Adrenal gland (tissue), 12 donors: Measurements from ENCODE around the gene ANGPT4. TPM values are rescaled to one million over a fixed set of nuclear protein-coding genes. Genes with fewer than 3 reads are reported as not detected.
A peak's percentile ranks its signal among the peaks of the same experiment; 100 is the strongest.
"Not testable (repeated sequence)": the region's sequence is repeated elsewhere in the genome, so short reads cannot be mapped to it uniquely, and the experiment has no call there.

Experiments used
- DNase-seq, 7 donors: peaks; one replicate each; pipeline ENCODE4 v3.0.0-alpha.2; 2019 to 2020
- H3K27ac ChIP-seq, 5 donors: fragments of 200-600 bp; sonication (generic) in 4 of 5; 1 replicate in 3 of 5; 2 replicates in 2 of 5; pipeline versions ENCODE4 v1.5.1 to v1.8.0; 2016 to 2020; ENCODE audit warnings: mild to moderate bottlenecking in 1 of 5
- H3K27me3 ChIP-seq: fragments of 200-600 bp; 2 replicates; pipeline ENCODE4 v1.8.0; 2021
- H3K36me3 ChIP-seq, 2 donors: fragments of 200-600 bp; replicated peaks in 1 of 2; 1 replicate in 1 of 2; 2 replicates in 1 of 2; pipeline versions ENCODE4 v1.5.1 to v1.8.0; 2018 to 2022
- H3K4me1 ChIP-seq, 2 donors: fragments of 200-600 bp; replicated peaks in 1 of 2; 1 replicate in 1 of 2; 2 replicates in 1 of 2; pipeline versions ENCODE4 v1.5.1 to v1.8.0; 2018 to 2021
- H3K4me3 ChIP-seq, 4 donors: fragments of 200-600 bp; sonication (generic) in 3 of 4; one replicate each; pipeline ENCODE4 v1.5.1; 2016 to 2018
- H3K9me3 ChIP-seq, 3 donors: fragments of 200-600 bp; sonication (generic) in 1 of 3; replicated peaks in 1 of 3; 1 replicate in 2 of 3; 2 replicates in 1 of 3; pipeline versions ENCODE4 v1.5.1 to v1.8.0; 2016 to 2021
- POLR2A ChIP-seq, 2 donors: fragments of 450-650 bp; IDR thresholded peaks; one replicate each; pipeline ENCODE4 v1.6.1; 2017; ENCODE audit warnings: antibody characterized with exemption in 2 of 2, mild to moderate bottlenecking in 2 of 2, moderate library complexity in 1 of 2
- WGBS, 4 donors: extraction: QIAGEN DNeasy Blood & Tissue Kit in 2 of 4; methylation state at CpG; one replicate each; pipeline versions ENCODE4 v1.1.5 to v1.1.7; 2013 to 2017; 5-methylcytosine and 5-hydroxymethylcytosine counted together
- intact Hi-C, 2 donors: fragments of 100-400 bp; cut with DNase I; formaldehyde crosslinking; loops; one replicate each; pipeline versions ENCODE4 v1.14.1 to v1.15.0; 2022 to 2023
- polyA plus RNA-seq, 3 donors: library from polyadenylated mRNA; stranded (reverse); fragments of 200-250 nt in 2 of 3; fragments of 350-450 nt in 1 of 3; fragmentation: Illumina TruSeq in 1 of 3; extraction: RNeasy Lipid Tissue Mini Kit (QIAGEN cat#74804) in 1 of 3; gene quantifications; one replicate each; pipeline ENCODE4 v1.2.3, GENCODE V29; 2013 to 2014
- total RNA-seq, 9 donors: library from RNA; depleted of rRNA in 4 of 9; stranded (reverse); fragments of >200 nt in 4 of 9; fragments of 120-200 nt in 1 of 9; fragmentation: NEBNext Ultra II Directional in 1 of 9; extraction: Animal tissue kit (Norgen Biotek cat#: 25700) in 1 of 9; gene quantifications; one replicate each; pipeline versions ENCODE4 v1.1.0 to v1.2.4, GENCODE V29; 2013 to 2023
- TF ChIP-seq, protein P1 (sequence below), 6 experiments: fragments of 450-650 bp in 4 of 6; fragments of 200-600 bp in 2 of 6; sonication (generic) in 1 of 6; IDR thresholded peaks; 1 replicate in 5 of 6; 2 replicates in 1 of 6; pipeline versions ENCODE4 v1.5.1 to v1.8.0; 2016 to 2021; ENCODE audit warnings: antibody characterized with exemption in 6 of 6, mild to moderate bottlenecking in 2 of 6, moderate library complexity in 1 of 6
- donor health status: healthy with polysubstance abuse.
- donor health status: Bipolar disorder and iron deficiency.
- donor health status: DM: yes; HTN: yes; CAD: no.
- donor health status: DM: no; HTN: no; CAD: no.
- donor health status: DM: no; HTN: no; CAD: no.
- donor health status: DM: yes; HTN: yes; CAD: no.

Gene ANGPT4
- total and polyA plus RNA-seq, 12 donors, result 0.06 to 1.0 (median 0.27) TPM; not detected in 1

DNA sequence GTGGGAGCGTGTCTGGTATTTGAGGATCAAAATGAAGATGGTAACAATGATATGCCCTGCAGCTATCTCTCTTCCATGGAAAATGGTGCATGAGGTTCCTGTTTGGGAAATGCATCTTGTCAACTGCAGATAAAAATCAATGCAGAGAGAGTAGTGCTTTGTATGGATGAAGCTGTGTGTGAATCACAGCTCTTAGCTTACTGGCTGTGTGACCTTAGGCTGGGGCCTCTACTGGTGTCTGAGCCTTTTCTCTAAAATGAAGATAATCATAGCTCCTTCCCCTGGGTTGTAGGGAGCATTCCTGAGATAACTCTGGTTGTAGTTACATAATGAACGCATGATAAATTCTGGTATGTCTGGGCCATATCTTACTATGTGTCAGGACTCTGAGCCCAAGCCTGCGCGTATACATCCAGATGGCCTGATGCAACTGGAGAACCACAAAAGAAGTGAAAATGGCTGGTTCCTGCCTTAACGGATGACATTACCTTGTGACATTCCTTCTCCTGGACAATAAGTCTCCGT is 19.6 kb downstream of the ANGPT4 start:
- Histone ChIP-seq H3K27ac (no peak overlapping the region), H3K36me3 (no peaks in the 10 kb centered on the region), H3K27me3 (no peaks in the 10 kb centered on the region), H3K9me3 (no peaks in the 10 kb centered on the region), H3K4me1 (peaks cover 0 to 2% of the 10 kb centered on the region in 2 donors), H3K4me3 (no peak overlapping the region)
- no peak for TF ChIP-seq POLR2A (IDR thresholded peaks at IDR 0.05)
- TF ChIP-seq, protein P1, sequence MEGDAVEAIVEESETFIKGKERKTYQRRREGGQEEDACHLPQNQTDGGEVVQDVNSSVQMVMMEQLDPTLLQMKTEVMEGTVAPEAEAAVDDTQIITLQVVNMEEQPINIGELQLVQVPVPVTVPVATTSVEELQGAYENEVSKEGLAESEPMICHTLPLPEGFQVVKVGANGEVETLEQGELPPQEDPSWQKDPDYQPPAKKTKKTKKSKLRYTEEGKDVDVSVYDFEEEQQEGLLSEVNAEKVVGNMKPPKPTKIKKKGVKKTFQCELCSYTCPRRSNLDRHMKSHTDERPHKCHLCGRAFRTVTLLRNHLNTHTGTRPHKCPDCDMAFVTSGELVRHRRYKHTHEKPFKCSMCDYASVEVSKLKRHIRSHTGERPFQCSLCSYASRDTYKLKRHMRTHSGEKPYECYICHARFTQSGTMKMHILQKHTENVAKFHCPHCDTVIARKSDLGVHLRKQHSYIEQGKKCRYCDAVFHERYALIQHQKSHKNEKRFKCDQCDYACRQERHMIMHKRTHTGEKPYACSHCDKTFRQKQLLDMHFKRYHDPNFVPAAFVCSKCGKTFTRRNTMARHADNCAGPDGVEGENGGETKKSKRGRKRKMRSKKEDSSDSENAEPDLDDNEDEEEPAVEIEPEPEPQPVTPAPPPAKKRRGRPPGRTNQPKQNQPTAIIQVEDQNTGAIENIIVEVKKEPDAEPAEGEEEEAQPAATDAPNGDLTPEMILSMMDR (IDR thresholded peaks at IDR 0.05), result no peak
- intact Hi-C loops, result no loop called here
- no peak for DNase-seq
- WGBS, 4 donors, result 84 to 93% (median 89%) methylated on average over 6 of the region's 6 CpGs

DNA sequence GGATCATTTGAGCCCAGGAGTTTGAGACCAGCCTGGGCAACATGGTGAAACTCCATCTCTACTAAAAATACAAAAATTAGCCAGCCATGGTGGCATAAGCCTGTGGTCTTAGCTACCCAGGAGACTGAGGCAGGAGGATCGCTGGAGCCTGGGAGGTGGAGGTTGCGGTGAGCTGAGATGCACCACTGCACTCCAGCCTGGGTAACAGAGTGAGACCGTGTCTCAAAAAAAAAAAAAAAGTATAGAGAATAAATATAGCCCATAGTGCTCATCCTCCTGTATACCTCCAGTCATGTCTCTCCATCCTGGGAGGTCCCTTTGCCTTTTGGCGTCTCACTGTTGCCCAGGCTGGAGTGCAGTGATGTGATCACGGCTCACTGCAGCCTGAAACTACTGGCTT is 23.8 kb downstream of the ANGPT4 start:
- H3K27me3 ChIP-seq, DNase-seq, H3K36me3 ChIP-seq, H3K4me3 ChIP-seq, intact Hi-C loops, H3K27ac ChIP-seq, H3K9me3 ChIP-seq: not testable (repeated sequence)
- H3K4me1 ChIP-seq, result peaks cover 0 to 14% of the 10 kb centered on the region in 2 donors
- WGBS, 4 donors, result 63 to 77% (median 70%) methylated on average over 5 of the region's 5 CpGs

DNA sequence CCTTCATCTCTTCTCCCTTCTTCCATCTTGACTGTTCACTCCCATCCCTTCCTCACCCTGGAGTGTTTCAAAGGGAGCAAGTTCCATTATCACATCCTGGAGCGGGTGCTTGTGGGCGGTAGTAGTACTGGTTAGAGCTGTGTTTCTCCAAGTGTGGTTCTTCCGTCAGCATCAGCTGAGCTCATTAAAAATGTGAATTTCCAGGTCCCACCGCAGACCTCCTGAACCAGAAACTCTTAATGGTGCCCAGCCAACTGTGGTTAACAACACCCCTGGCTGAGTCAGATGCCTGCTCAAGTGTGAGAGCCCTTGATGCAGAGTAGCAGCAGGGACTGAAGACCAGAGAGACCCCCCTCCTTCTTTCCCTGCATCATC is 24.4 kb downstream of the ANGPT4 start:
- intact Hi-C loops, result no loop called here
- no peak for DNase-seq
- no peaks in the 10 kb centered on the region for H3K27me3 ChIP-seq
- H3K9me3 ChIP-seq, result no peaks in the 10 kb centered on the region
- WGBS, 4 donors, result 73 to 84% (median 78%) methylated on average over 3 to 4 of the region's 4 CpGs
- TF ChIP-seq POLR2A (IDR thresholded peaks at IDR 0.05), result no peak
- TF ChIP-seq, protein P1 (IDR thresholded peaks at IDR 0.05), result no peak
- no peak overlapping the region for H3K27ac ChIP-seq
- H3K4me3 ChIP-seq, result no peak overlapping the region
- H3K36me3 ChIP-seq, result no peaks in the 10 kb centered on the region
- peaks cover 0 to 14% of the 10 kb centered on the region in 2 donors for H3K4me1 ChIP-seq

DNA sequence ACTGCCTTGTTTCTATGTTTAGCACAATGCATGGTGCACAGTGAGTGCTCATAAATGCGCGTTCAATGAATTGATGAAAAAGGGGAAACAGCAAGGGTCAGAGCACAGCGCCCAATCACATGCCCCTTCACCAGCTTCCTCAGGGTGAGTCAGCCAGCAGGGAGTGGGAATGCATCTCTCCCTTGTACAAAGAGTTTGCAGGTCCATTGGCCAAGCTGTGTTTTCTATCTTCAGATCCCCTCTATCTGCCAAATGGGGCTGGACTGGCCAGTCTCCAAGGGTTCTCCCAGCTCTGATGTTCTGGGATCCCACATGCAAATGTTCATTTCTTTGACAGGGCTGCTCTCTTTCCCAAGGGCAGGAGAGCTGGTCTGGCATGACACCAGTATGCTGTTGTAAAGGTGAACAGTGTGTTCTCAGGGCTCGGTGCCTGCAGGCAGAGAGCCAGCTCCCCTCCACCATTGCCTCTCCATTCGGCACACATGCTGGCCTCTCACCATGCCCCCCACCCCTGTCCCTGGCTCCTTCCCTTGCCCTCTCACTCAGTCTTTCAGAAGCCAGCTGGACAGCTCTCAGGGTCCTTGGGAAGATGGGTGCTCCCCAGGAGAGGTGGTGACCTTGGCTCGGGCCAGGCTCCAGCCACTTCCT is 25.0 kb downstream of the ANGPT4 start:
- H3K9me3 ChIP-seq, result no peaks in the 10 kb centered on the region
- no peaks in the 10 kb centered on the region for H3K27me3 ChIP-seq
- peaks cover 0 to 14% of the 10 kb centered on the region in 2 donors for H3K4me1 ChIP-seq
- intact Hi-C loops, result no loop called here
- no peak overlapping the region for H3K27ac ChIP-seq
- 34 to 57% (median 46%) methylated on average over 5 to 6 of the region's 6 CpGs for WGBS, 4 donors
- TF ChIP-seq POLR2A (IDR thresholded peaks at IDR 0.05), result no peak
- TF ChIP-seq, protein P1 (IDR thresholded peaks at IDR 0.05), result no peak
- DNase-seq, result peak in 5 of 7 donors; percentile 33 to 66 (median 42)
- no peak overlapping the region for H3K4me3 ChIP-seq
- no peaks in the 10 kb centered on the region for H3K36me3 ChIP-seq

DNA sequence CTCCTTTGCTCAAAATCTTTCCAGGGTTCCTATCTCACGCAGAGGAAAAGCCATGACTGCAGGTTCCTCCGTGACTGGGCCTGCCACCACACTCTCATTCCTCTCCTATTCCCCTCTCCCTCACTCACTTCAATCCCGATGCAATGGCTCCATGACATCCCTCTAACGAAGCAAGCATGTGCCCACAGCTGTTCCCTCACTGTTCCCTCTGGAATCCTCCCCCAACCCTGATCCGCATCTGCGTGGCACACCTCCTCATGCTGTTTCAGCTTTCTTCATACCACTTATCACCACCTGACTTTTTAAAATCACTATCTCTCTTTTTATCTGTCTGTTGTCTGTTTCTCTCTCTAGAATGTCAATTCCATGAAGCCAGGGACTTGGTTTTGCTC is 25.5 kb downstream of the ANGPT4 start:
- intact Hi-C loops, result no loop called here
- Histone ChIP-seq H3K27me3 (no peaks in the 10 kb centered on the region), H3K4me1 (peaks cover 0 to 14% of the 10 kb centered on the region in 2 donors), H3K36me3 (no peaks in the 10 kb centered on the region), H3K4me3 (no peak overlapping the region), H3K9me3 (no peaks in the 10 kb centered on the region), H3K27ac (no peak overlapping the region)
- DNase-seq, result no peak
- TF ChIP-seq POLR2A (IDR thresholded peaks at IDR 0.05), result no peak
- TF ChIP-seq, protein P1 (IDR thresholded peaks at IDR 0.05), result no peak
- 77 to 82% (median 78%) methylated on average over 6 of the region's 6 CpGs for WGBS, 4 donors
